Osteocyte (in vitro differentiated cells): ENCODE measurements around the gene SORCS1. TPM values are rescaled to one million over a fixed set of nuclear protein-coding genes. Genes with fewer than 3 reads are reported as not detected.

Source experiments
- DNase-seq: peaks from one replicate; pipeline ENCODE4 v3.0.0; 2021; ENCODE audit warnings: mixed read lengths; ENCODE audit not compliant: unreplicated experiment; ENCODE audit errors: extremely low spot score
- H3K27ac Mint-ChIP-seq: one replicate; pipeline ENCODE4 v1.8.0; 2021; ENCODE audit warnings: mild to moderate bottlenecking, mixed read lengths; ENCODE audit not compliant: unreplicated experiment
- H3K27me3 Mint-ChIP-seq: one replicate; pipeline ENCODE4 v1.8.0; 2021; ENCODE audit warnings: mixed read lengths; ENCODE audit not compliant: unreplicated experiment
- H3K36me3 Mint-ChIP-seq: one replicate; pipeline ENCODE4 v1.8.0; 2021; ENCODE audit warnings: mixed read lengths; ENCODE audit not compliant: unreplicated experiment
- H3K4me1 Mint-ChIP-seq: one replicate; pipeline ENCODE4 v1.8.0; 2021; ENCODE audit warnings: mixed read lengths; ENCODE audit not compliant: unreplicated experiment
- H3K4me3 Mint-ChIP-seq: one replicate; pipeline ENCODE4 v1.8.0; 2021; ENCODE audit warnings: mild to moderate bottlenecking, moderate library complexity, mixed read lengths; ENCODE audit not compliant: unreplicated experiment
- H3K9me3 Mint-ChIP-seq: one replicate; pipeline ENCODE4 v1.8.0; 2021; ENCODE audit warnings: mixed read lengths; ENCODE audit not compliant: unreplicated experiment
- CTCF ChIP-seq: fragments of 200-600 bp; sonication (generic); IDR thresholded peaks from 2 replicates; pipeline ENCODE4 v1.5.0; 2021; ENCODE audit warnings: antibody characterized with exemption, mild to moderate bottlenecking, moderate library complexity
- total RNA-seq: library from RNA; stranded (reverse); gene quantifications from 2 replicates; pipeline ENCODE4 v1.2.1, GENCODE V29; 2021

The SORCS1 gene
- total RNA-seq, 1 donor from 2014 or later = not detected

GRCh38 chr10:106864031-106864430 lies 300.5 kb downstream of the SORCS1 start:
- no peak for TF ChIP-seq CTCF
- Mint-ChIP-seq H3K27me3 (no peaks in the 10 kb centered on the region), H3K4me1 (no peaks in the 10 kb centered on the region), H3K4me3 (no peak overlapping the region), H3K9me3 (peaks cover 49% of the 10 kb centered on the region), H3K27ac (no peak overlapping the region), H3K36me3 (no peaks in the 10 kb centered on the region)
- no peak for DNase-seq

- Mint-ChIP-seq H3K4me3 (no peak overlapping the region), H3K27ac (no peak overlapping the region), H3K27me3 (no peaks in the 10 kb centered on the region), H3K4me1 (no peaks in the 10 kb centered on the region), H3K9me3 (peaks cover 44% of the 10 kb centered on the region), H3K36me3 (no peaks in the 10 kb centered on the region)
- no peak for TF ChIP-seq CTCF
- no peak for DNase-seq
Measured at GRCh38 chr10:106863549-106863948, 301.0 kb downstream of the SORCS1 start.

GRCh38 chr10:106859892-106860652 lies 304.4 kb downstream of the SORCS1 start:
- DNase-seq = no peak
- no peaks in the 10 kb centered on the region for H3K27me3 Mint-ChIP-seq
- H3K36me3 Mint-ChIP-seq = no peaks in the 10 kb centered on the region
- no peak for TF ChIP-seq CTCF
- no peaks in the 10 kb centered on the region for H3K4me1 Mint-ChIP-seq
- no peak overlapping the region for H3K4me3 Mint-ChIP-seq
- H3K9me3 Mint-ChIP-seq = peaks cover 39% of the 10 kb centered on the region
- no peak overlapping the region for H3K27ac Mint-ChIP-seq

- Mint-ChIP-seq H3K4me1 (no peaks in the 10 kb centered on the region), H3K27me3 (no peaks in the 10 kb centered on the region), H3K4me3 (no peak overlapping the region), H3K9me3 (peaks cover 58% of the 10 kb centered on the region), H3K27ac (no peak overlapping the region), H3K36me3 (no peaks in the 10 kb centered on the region)
- DNase-seq = no peak
- no peak for TF ChIP-seq CTCF
Measured at GRCh38 chr10:106857728-106858127, 306.8 kb downstream of the SORCS1 start.

- no peaks in the 10 kb centered on the region for H3K36me3 Mint-ChIP-seq
- no peak overlapping the region for H3K4me3 Mint-ChIP-seq
Measured at GRCh38 chr10:106857213-106857612, 307.3 kb downstream of the SORCS1 start.

More at GRCh38 chr10:106857213-106857612, 307.3 kb downstream of the SORCS1 start:
- peaks cover 57% of the 10 kb centered on the region for H3K9me3 Mint-ChIP-seq
- H3K27me3 Mint-ChIP-seq = no peaks in the 10 kb centered on the region
- no peak for DNase-seq
- H3K27ac Mint-ChIP-seq = no peak overlapping the region
- no peak for TF ChIP-seq CTCF
- no peaks in the 10 kb centered on the region for H3K4me1 Mint-ChIP-seq
